ENCODE data around the gene S100A14. TPM values are rescaled to one million over a fixed set of nuclear protein-coding genes. Genes with fewer than 3 reads are reported as not detected.
A peak's percentile ranks its signal among the peaks of the same experiment; 100 is the strongest.

S100A14 gene
- total and polyA plus RNA-seq, 2 of the 13 experiments (the other 11 are each of a cell fraction or from before 2014, with no cell fraction given) = 1.4 to 7.7 TPM

GRCh38 chr1:153633754-153634665 is 17.9 kb upstream of the S100A14 start, which contains the start of gene CHTOP (continued):
- TF ChIP-seq ZFP90 (CRISPR knock-in tag; IDR thresholded peaks at IDR 0.05; ENCODE audit: borderline replicate concordance) (0 out of 2 replicates have a peak, but pooled peaks have one; percentile 25), GABPB1 (CRISPR knock-in tag; IDR thresholded peaks at IDR 0.05) (peak; percentile 87), ZNF484 (CRISPR knock-in tag; IDR thresholded peaks at IDR 0.05; ENCODE audit: borderline replicate concordance, low read depth) (no peak), ZNF501 (CRISPR knock-in tag; IDR thresholded peaks at IDR 0.05) (peak; percentile 96), ZNF224 (CRISPR knock-in tag; IDR thresholded peaks at IDR 0.05) (peak; percentile 87; the same call in 1 of the 2 replicates), GTF3A (CRISPR knock-in tag; conservative IDR thresholded peaks at IDR 0.05) (no peak), MLLT10 (CRISPR knock-in tag; IDR thresholded peaks at IDR 0.05) (no peak), IRF9 (CRISPR knock-in tag; IDR thresholded peaks at IDR 0.05; ENCODE audit: borderline replicate concordance) (peak; percentile 79; the same call in 1 of the 2 replicates), ZNF101 (CRISPR knock-in tag; IDR thresholded peaks at IDR 0.05; ENCODE audit: borderline replicate concordance, low read depth) (0 out of 2 replicates have a peak, but pooled peaks have one; percentile 85), NFYB (CRISPR knock-in tag; IDR thresholded peaks at IDR 0.05) (peak; percentile 26), ZNF670 (CRISPR knock-in tag; IDR thresholded peaks at IDR 0.05; ENCODE audit: borderline replicate concordance) (peak; percentile 75), CREM (IDR thresholded peaks at IDR 0.05) (peak; percentile 87), CREM (CRISPR knock-in tag; IDR thresholded peaks at IDR 0.05) (no peak; the same call in 1 of the 2 replicates), ZNF576 (CRISPR knock-in tag; IDR thresholded peaks at IDR 0.05) (no peak), ZNF367 (CRISPR knock-in tag; IDR thresholded peaks at IDR 0.05; ENCODE audit: borderline replicate concordance) (no peak), ATF6 (CRISPR knock-in tag; conservative IDR thresholded peaks at IDR 0.05) (no peak), ZNF124 (CRISPR knock-in tag; IDR thresholded peaks at IDR 0.05) (no peak)
- TF ChIP-seq, protein P1, sequence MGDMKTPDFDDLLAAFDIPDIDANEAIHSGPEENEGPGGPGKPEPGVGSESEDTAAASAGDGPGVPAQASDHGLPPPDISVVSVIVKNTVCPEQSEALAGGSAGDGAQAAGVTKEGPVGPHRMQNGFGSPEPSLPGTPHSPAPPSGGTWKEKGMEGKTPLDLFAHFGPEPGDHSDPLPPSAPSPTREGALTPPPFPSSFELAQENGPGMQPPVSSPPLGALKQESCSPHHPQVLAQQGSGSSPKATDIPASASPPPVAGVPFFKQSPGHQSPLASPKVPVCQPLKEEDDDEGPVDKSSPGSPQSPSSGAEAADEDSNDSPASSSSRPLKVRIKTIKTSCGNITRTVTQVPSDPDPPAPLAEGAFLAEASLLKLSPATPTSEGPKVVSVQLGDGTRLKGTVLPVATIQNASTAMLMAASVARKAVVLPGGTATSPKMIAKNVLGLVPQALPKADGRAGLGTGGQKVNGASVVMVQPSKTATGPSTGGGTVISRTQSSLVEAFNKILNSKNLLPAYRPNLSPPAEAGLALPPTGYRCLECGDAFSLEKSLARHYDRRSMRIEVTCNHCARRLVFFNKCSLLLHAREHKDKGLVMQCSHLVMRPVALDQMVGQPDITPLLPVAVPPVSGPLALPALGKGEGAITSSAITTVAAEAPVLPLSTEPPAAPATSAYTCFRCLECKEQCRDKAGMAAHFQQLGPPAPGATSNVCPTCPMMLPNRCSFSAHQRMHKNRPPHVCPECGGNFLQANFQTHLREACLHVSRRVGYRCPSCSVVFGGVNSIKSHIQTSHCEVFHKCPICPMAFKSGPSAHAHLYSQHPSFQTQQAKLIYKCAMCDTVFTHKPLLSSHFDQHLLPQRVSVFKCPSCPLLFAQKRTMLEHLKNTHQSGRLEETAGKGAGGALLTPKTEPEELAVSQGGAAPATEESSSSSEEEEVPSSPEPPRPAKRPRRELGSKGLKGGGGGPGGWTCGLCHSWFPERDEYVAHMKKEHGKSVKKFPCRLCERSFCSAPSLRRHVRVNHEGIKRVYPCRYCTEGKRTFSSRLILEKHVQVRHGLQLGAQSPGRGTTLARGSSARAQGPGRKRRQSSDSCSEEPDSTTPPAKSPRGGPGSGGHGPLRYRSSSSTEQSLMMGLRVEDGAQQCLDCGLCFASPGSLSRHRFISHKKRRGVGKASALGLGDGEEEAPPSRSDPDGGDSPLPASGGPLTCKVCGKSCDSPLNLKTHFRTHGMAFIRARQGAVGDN (CRISPR knock-in tag; IDR thresholded peaks at IDR 0.05) = peak; percentile 94
- TF ChIP-seq, protein P2, sequence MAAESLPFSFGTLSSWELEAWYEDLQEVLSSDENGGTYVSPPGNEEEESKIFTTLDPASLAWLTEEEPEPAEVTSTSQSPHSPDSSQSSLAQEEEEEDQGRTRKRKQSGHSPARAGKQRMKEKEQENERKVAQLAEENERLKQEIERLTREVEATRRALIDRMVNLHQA (CRISPR knock-in tag; IDR thresholded peaks at IDR 0.05) = no peak
- TF ChIP-seq, protein P3, sequence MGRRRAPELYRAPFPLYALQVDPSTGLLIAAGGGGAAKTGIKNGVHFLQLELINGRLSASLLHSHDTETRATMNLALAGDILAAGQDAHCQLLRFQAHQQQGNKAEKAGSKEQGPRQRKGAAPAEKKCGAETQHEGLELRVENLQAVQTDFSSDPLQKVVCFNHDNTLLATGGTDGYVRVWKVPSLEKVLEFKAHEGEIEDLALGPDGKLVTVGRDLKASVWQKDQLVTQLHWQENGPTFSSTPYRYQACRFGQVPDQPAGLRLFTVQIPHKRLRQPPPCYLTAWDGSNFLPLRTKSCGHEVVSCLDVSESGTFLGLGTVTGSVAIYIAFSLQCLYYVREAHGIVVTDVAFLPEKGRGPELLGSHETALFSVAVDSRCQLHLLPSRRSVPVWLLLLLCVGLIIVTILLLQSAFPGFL (CRISPR knock-in tag; IDR thresholded peaks at IDR 0.05) = no peak

Data from HepG2 (cell line).